Activated T-cell treated with anti-CD3 and anti-CD28 coated beads, Interleukin-2, amount 50 U/mL, for 4 hours (primary cell): Measurements from ENCODE around the gene SMOC2. TPM values are rescaled to one million over a fixed set of nuclear protein-coding genes. Genes with fewer than 3 reads are reported as not detected.
"Not testable (repeated sequence)": the region's sequence is repeated elsewhere in the genome, so short reads cannot be mapped to it uniquely, and the experiment has no call there.

ENCODE experiments used
- ATAC-seq, 2 donors: fragments of 200-7000 bp; cut with Tn5 transposase; one replicate each; pipeline ENCODE4 v1.10.0; 2021
- DNase-seq: peaks from one replicate; pipeline ENCODE4 v3.0.0-alpha.2; 2020
- H3K27me3 Mint-ChIP-seq: one replicate; pipeline ENCODE4 v1.8.0; 2021; ENCODE audit warnings: low read depth, mixed read lengths
- H3K36me3 Mint-ChIP-seq: one replicate; pipeline ENCODE4 v1.8.0; 2022; ENCODE audit warnings: mixed read lengths; ENCODE audit not compliant: insufficient read depth
- H3K4me1 Mint-ChIP-seq: one replicate; pipeline ENCODE4 v1.8.0; 2021; ENCODE audit warnings: low read depth, mixed read lengths
- H3K4me3 Mint-ChIP-seq: one replicate; pipeline ENCODE4 v1.8.0; 2021; ENCODE audit warnings: mild to moderate bottlenecking, moderate library complexity, mixed read lengths
- H3K9me3 Mint-ChIP-seq: one replicate; pipeline ENCODE4 v1.8.0; 2021; ENCODE audit warnings: mixed read lengths
- total RNA-seq, 3 donors: library from RNA; stranded (reverse); gene quantifications; one replicate each; pipeline ENCODE4 v1.2.1, GENCODE V29; 2021

SMOC2 gene
- total RNA-seq, 3 donors from 2014 or later = 0.08 to 0.11 (median 0.10) TPM

DNA sequence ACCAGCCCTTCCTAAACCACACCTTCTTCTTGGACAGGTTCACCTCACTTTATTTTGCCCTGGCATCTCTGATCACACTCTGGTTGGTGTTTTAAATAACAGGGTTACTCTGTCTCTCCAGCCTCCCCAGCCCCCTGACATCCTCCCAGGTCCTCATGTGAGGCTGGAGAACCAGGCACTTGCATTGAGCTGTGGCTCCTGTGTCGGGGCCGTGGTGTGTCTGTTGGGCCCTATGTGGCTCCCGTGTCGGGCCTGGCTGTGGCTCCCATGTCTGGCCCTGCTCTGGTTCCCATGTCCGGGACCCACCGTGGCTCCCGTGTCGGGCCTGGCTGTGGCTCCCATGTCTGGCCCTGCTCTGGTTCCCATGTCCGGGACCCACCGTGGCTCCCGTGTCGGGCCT lies 170.0 kb downstream of the SMOC2 start:
- H3K27me3 Mint-ChIP-seq, H3K9me3 Mint-ChIP-seq, H3K4me1 Mint-ChIP-seq, ATAC-seq, H3K4me3 Mint-ChIP-seq, H3K36me3 Mint-ChIP-seq, DNase-seq: not testable (repeated sequence)

DNA sequence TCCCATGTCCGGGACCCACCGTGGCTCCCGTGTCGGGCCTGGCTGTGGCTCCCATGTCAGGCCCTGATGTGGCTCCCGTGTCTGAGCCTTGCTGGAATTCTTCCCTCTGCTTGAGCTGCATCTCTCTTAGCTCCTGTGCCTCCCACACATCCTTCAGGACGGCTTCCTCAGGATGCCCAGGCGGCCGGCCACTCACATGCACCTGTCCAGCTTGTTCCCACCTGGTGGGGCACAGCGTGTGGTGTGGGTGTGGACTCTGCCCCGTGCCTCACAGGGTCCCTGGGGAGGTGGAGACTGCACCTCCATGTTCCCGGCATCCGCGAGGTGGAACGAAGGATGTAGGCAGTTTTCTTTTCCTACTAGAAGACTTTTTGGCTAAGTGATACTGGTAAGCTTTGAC lies 170.7 kb downstream of the SMOC2 start:
- Mint-ChIP-seq H3K4me1 (no peaks in the 10 kb centered on the region), H3K9me3 (no peaks in the 10 kb centered on the region), H3K4me3 (no peak overlapping the region), H3K27me3 (no peaks in the 10 kb centered on the region), H3K36me3 (no peaks in the 10 kb centered on the region)
- DNase-seq (no peak), ATAC-seq (no peak)

DNA sequence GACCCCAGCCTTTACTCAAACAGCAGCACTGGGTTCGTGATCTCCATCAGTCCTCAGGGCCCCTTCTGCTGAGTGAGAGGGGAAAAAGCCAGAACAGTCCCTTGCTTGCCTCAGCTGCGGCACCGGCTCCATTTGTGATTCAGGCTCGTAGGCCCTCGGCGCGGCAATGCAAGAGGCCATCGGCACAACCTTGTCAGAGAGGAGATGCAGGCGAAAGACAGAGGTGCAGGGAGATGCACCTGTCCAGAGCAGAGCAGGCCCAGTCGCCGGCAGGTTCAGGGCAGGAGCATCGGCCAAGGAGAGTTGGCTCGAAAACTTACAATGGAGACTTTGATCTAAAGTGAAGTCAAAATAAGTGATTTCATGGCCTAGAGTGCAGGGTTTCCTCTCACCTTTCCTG lies 171.6 kb downstream of the SMOC2 start:
- DNase-seq (no peak), ATAC-seq (no peak)
- Mint-ChIP-seq H3K9me3 (no peaks in the 10 kb centered on the region), H3K36me3 (no peaks in the 10 kb centered on the region), H3K4me3 (no peak overlapping the region), H3K27me3 (no peaks in the 10 kb centered on the region), H3K4me1 (no peaks in the 10 kb centered on the region)

DNA sequence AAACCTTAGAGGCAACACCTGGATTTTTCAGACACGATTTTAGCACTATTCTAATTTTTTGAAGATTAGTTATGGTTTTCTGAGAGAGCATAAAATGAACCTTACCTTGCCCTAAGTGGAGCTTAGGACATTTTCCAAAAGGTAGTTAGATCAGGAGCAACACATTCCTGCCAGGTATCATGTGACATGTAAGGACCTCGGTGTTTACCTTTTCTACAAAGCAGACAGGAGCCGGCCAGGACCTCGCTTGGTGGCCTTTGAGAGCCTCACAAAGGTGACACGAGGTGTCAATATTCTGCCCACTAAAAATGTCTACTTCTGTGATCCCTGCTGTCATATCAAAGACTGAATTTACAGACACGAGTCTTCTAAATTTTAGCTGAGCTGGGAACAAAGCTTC lies 174.9 kb downstream of the SMOC2 start:
- no peak for ATAC-seq
- no peaks in the 10 kb centered on the region for H3K36me3 Mint-ChIP-seq
- H3K4me1 Mint-ChIP-seq = peaks cover 13% of the 10 kb centered on the region
- H3K9me3 Mint-ChIP-seq = peaks cover 3% of the 10 kb centered on the region
- H3K27me3 Mint-ChIP-seq = peaks cover 4% of the 10 kb centered on the region
- DNase-seq = no peak
- H3K4me3 Mint-ChIP-seq = no peak overlapping the region

DNA sequence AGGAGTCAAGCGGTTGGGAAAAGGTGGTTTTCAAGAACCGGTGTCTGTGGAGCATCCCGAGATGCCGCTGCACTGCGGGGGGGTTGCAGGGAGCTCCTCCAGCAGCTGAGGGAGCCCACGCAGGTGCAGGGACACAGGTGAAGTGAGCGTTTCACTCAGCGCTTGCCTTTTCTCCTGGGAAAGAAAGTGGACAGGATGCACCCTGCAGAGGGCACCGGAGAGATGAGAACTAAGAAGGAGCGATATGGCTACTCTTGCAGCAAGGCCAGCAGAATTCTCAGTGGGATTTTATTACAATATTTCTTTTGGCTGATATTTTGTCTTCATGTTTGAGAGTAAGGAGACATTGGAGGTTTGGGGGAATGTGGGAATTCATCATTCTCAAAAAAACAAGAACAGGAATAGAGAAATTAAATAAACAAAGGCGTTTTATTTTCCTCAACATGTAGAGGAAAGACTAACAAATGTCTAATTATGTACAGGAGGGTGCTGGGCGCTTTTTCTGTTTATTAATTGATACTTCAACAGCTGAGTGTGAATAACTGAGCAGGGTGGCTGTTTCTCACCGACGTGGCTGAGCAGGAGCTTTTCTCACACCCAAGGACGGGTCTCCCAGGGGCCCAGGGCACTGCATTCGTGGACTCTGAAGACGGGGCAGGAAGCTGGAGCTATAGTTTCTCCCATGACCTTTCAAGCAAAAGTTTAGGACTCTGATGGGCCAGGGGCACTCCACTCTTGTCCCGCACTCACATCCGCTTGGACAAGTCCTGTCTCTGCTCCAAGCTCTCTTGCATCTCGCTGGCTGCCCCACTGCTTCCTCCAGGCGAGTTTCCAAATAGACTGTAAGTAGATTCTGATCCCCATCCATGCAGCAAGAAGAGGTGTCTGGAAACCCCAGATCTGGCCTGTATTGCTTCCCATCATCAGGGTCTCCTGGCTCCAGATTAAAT lies 176.1 kb downstream of the SMOC2 start:
- H3K36me3 Mint-ChIP-seq = no peaks in the 10 kb centered on the region
- ATAC-seq (no peak), DNase-seq (no peak)
- peaks cover 4% of the 10 kb centered on the region for H3K27me3 Mint-ChIP-seq
- H3K9me3 Mint-ChIP-seq = peaks cover 10% of the 10 kb centered on the region
- H3K4me3 Mint-ChIP-seq = no peak overlapping the region
- H3K4me1 Mint-ChIP-seq = peaks cover 13% of the 10 kb centered on the region

DNA sequence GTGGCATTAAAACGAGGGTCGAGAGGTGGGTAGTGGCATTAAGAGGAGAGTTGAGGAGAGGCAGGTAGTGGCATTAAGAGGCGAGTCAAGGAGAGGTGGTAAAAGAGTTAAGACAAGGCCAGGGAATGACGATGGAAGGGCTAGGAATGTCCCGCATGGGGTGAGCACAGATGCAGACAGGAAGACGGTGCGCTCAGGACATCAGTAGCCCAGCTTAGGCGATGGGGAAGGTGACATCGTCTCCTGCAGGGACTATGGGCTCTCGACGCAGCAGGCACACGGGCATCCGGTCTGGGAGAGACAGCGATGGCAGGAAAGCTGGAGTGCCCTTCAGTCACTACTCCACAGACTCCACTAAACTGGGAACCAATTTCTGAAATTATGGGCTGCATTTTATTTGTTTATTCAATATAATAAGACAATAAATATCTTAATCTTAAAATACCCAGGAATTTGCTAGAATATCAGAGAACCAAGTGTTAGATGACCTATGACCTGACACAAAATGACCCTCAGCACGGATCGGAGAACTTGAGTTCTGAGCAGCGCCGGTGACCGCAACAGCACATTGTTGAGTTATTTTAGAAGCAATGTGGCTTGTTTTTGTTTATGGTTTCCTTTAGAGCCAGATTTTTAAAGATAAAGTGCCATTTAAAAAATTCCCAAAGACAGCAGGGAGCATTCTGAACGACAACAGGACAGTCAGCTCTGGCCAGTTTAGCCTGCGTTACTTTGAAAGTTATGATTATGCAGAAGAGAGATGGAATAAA lies 177.7 kb downstream of the SMOC2 start:
- DNase-seq = no peak
- peaks cover 13% of the 10 kb centered on the region for H3K4me1 Mint-ChIP-seq
- H3K4me3 Mint-ChIP-seq = no peak overlapping the region
- peaks cover 4% of the 10 kb centered on the region for H3K27me3 Mint-ChIP-seq
- H3K9me3 Mint-ChIP-seq = peaks cover 10% of the 10 kb centered on the region
- no peaks in the 10 kb centered on the region for H3K36me3 Mint-ChIP-seq
- no peak for ATAC-seq

DNA sequence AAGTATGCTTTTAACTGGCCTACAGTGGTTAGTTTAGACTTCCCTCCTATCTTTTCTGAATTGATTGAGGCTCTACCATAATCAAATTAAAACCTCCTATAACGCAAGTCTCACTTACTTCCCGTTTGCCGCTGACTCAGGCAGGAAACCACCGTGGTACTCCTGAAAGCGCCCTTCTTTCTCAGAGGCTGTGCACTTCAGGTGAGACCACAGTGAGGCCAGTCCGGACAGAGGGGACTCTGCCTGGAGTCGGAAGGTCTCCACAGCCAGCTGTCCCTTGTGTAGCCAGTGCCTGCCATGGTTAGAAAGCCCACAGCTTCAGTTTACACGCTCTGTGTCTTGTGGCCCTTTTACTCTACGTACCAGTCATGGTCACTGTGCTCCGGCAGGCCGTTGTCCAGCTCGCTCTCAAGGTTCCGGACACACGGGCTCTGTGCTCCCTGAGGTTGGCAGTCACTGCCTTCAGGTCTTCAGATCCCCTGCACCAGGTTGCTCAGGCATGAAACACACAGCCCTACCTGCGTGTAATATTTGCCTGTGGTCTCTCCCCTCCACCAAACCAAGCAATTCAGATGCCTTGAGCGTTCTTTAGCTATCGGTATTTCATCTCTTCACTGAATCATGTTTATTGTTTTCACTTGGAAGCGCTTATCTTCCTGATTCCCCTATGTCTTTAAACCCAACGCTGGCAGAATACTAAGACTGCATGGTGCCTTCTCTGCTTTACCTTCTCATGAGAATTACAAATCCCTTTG lies 178.8 kb downstream of the SMOC2 start:
- Mint-ChIP-seq H3K4me3 (no peak overlapping the region), H3K9me3 (peaks cover 10% of the 10 kb centered on the region), H3K4me1 (peaks cover 13% of the 10 kb centered on the region), H3K36me3 (no peaks in the 10 kb centered on the region), H3K27me3 (peaks cover 4% of the 10 kb centered on the region)
- DNase-seq (peak; percentile 14), ATAC-seq (peak in 1 of 2 donors; percentile 73)

DNA sequence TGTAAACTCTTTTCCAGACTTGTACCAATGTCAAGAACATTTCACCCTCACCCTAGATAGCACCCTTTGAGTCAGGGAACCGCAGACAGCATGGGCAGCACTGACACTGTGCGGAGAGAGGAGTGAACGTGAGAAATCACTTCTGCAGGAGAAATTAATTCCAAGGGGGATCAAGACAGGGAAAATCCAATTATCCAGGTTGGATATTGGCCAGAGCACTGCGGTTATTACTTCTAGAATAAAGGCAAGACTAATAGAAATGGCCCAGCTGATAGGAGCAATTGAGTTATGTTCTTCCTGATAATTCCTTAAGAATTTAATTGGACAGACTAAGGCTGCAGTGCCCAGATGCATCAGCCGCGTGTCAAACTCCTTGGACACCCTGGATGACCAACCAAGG lies 179.6 kb downstream of the SMOC2 start:
- ATAC-seq (no peak), DNase-seq (no peak)
- Mint-ChIP-seq H3K9me3 (peaks cover 10% of the 10 kb centered on the region), H3K36me3 (no peaks in the 10 kb centered on the region), H3K4me3 (no peak overlapping the region), H3K4me1 (peaks cover 13% of the 10 kb centered on the region), H3K27me3 (peaks cover 4% of the 10 kb centered on the region)

DNA sequence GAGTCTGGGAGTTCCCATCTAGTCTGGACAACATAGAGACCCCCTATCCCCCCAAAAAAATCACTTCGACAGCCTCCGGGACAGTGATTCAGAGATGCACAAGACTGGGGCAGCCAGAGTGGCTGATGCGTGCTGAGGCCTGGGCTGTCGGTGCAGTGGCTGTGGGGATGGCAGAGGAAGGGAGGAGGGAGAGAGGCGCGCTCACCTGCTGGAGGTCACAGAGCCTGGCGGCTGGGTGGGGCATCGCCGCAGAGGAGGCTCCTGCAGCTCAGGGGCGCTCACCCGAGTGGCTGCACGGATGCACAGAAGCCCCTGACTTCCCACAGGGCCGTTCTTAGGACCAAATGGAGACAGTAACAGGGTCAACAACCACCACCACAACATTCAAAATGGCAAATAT lies 182.8 kb downstream of the SMOC2 start:
- ATAC-seq (no peak), DNase-seq (no peak)
- H3K9me3 Mint-ChIP-seq = peaks cover 10% of the 10 kb centered on the region
- H3K4me1 Mint-ChIP-seq = peaks cover 10% of the 10 kb centered on the region
- H3K4me3 Mint-ChIP-seq = no peak overlapping the region
- H3K27me3 Mint-ChIP-seq = peaks cover 4% of the 10 kb centered on the region
- H3K36me3 Mint-ChIP-seq = no peaks in the 10 kb centered on the region

DNA sequence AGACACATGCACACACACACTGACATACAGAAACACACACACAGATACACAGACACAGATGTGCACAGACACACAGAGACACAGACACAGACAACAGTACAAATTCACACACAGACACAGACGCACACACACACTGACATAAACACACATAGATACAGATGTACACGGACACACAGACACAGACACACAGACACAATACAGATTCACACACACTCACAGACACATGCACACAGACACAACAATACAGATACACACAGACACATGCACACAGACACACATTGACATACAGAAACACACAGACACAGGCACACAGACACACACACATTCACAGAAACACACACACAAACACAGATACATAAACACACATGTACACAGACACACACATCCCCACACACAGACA lies 183.6 kb downstream of the SMOC2 start:
- no peak for ATAC-seq
- Mint-ChIP-seq H3K4me1 (peaks cover 6% of the 10 kb centered on the region), H3K9me3 (peaks cover 10% of the 10 kb centered on the region), H3K27me3 (peaks cover 4% of the 10 kb centered on the region), H3K4me3 (no peak overlapping the region), H3K36me3 (no peaks in the 10 kb centered on the region)
- no peak for DNase-seq

DNA sequence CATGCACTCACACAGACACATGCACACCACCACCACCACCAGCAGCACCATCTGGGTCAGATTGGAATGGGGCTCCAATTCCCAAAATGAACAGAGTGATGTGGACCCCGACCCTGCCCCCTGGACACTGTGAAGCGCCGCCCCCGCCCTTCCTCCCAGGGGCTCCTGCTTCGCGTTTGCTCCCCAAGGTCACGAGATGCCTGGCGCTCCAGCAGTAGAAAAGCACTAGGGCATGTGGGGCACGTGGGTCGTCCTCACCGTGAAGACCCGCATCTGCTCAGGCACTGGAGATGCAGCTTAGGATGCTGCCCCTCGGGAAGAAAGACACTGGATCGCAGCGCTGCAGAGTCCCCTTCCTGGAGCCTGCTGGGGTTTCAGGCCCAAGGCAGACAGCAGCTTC lies 184.0 kb downstream of the SMOC2 start:
- ATAC-seq (no peak), DNase-seq (no peak)
- Mint-ChIP-seq H3K4me3 (no peak overlapping the region), H3K4me1 (peaks cover 2% of the 10 kb centered on the region), H3K36me3 (no peaks in the 10 kb centered on the region), H3K27me3 (peaks cover 2% of the 10 kb centered on the region), H3K9me3 (peaks cover 9% of the 10 kb centered on the region)

DNA sequence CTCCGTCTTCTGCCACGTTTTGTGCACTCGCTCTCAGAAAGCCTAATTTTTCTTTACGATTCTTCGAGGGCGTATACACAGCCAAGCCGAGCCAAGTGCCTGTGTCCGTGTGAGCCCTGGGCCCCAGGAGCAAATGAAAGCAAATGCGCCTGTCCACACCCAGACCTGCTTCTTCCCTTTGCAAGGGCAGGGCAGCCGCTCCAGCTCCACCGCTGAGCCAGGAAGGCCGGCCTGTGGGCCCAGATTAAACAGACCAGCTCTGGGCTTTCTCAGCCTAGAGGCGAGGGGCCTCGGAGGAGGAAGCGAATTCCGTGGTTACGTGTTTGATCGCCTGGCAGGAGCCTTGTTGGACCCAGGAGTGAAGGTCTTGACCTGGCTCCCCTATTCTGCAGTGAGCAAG lies 184.6 kb downstream of the SMOC2 start:
- Mint-ChIP-seq H3K36me3 (no peaks in the 10 kb centered on the region), H3K4me3 (no peak overlapping the region), H3K9me3 (peaks cover 7% of the 10 kb centered on the region), H3K27me3 (no peaks in the 10 kb centered on the region), H3K4me1 (no peaks in the 10 kb centered on the region)
- no peak for ATAC-seq
- no peak for DNase-seq

DNA sequence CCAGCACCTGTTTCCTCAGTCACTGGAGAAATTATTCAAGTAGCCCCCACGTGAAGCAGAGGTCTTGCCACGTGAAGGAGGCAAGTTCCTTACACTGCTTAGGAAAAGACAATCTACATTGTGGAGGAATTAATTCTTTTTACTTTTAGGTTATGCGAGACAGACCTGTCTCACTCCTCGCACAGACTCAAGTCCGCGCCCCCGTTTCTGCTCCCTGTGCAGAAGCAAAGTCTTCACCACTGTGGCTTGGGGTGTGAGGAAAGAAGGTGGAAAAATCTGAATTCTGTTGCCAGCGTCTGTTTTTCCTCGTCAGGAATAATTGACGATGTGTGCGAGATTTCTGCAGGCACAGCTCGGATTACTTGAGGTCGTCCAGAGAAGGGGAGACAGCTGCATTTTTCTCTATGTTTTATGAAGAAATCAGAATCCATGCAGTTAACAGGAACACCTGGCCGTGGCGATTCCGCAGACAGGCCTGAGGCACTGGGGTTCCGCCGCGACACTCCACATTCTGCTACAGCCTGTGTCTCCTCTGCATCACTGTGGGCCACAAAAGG lies 185.1 kb downstream of the SMOC2 start:
- H3K4me3 Mint-ChIP-seq = no peak overlapping the region
- H3K27me3 Mint-ChIP-seq = no peaks in the 10 kb centered on the region
- DNase-seq (no peak), ATAC-seq (no peak)
- H3K9me3 Mint-ChIP-seq = peaks cover 6% of the 10 kb centered on the region
- no peaks in the 10 kb centered on the region for H3K4me1 Mint-ChIP-seq
- no peaks in the 10 kb centered on the region for H3K36me3 Mint-ChIP-seq
